H9 (cell line): Measurements from ENCODE around the gene BROX. TPM values are rescaled to one million over a fixed set of nuclear protein-coding genes. Genes with fewer than 3 reads are reported as not detected.

Source experiments
- DNase-seq: peaks from one replicate; pipeline ENCODE4 v3.0.0-alpha.2; 2017
- H2AFZ ChIP-seq: one replicate; pipeline ENCODE4 v1.6.1; 2013; ENCODE audit warnings: mild to moderate bottlenecking, low read length, control low read depth, moderate library complexity
- H2AK5ac ChIP-seq: 2 replicates; pipeline ENCODE4 v1.6.1; 2013; ENCODE audit warnings: low read length, control low read depth, mixed read lengths; ENCODE audit not compliant: insufficient read length
- H2BK120ac ChIP-seq: one replicate; pipeline ENCODE4 v1.6.1; 2013; ENCODE audit warnings: low read depth, mild to moderate bottlenecking, low read length, control low read depth, inconsistent platforms; ENCODE audit not compliant: poor library complexity, severe bottlenecking
- H2BK12ac ChIP-seq: 2 replicates; pipeline ENCODE4 v1.6.1; 2013; ENCODE audit warnings: low read length, control low read depth, mixed read lengths, low read depth; ENCODE audit not compliant: insufficient read length
- H2BK15ac ChIP-seq: 2 replicates; pipeline ENCODE4 v1.6.1; 2013; ENCODE audit warnings: low read depth, low read length, control low read depth
- H2BK20ac ChIP-seq: one replicate; pipeline ENCODE4 v1.6.1; 2013; ENCODE audit warnings: low read depth, mild to moderate bottlenecking, low read length, control low read depth, inconsistent platforms; ENCODE audit not compliant: poor library complexity, severe bottlenecking
- H2BK5ac ChIP-seq: 2 replicates; pipeline ENCODE4 v1.6.1; 2013; ENCODE audit warnings: low read length, control low read depth, mixed read lengths; ENCODE audit not compliant: insufficient read length
- H3K14ac ChIP-seq: 2 replicates; pipeline ENCODE4 v1.6.1; 2013; ENCODE audit warnings: low read length, control low read depth; ENCODE audit not compliant: insufficient read depth
- H3K18ac ChIP-seq: 2 replicates; pipeline ENCODE4 v1.6.1; 2013; ENCODE audit warnings: low read depth, mild to moderate bottlenecking, mixed read lengths, low read length, control low read depth; ENCODE audit not compliant: insufficient read length
- H3K23ac ChIP-seq: 2 replicates; pipeline ENCODE4 v1.6.1; 2013; ENCODE audit warnings: low read length, control low read depth, mixed read lengths, low read depth; ENCODE audit not compliant: insufficient read length
- H3K23me2 ChIP-seq: 2 replicates; pipeline ENCODE4 v1.6.1; 2013; ENCODE audit warnings: low read depth, mild to moderate bottlenecking, mixed read lengths, low read length, control low read depth; ENCODE audit not compliant: insufficient read length, poor library complexity, severe bottlenecking
- H3K27ac ChIP-seq: 2 replicates; pipeline ENCODE4 v1.5.1; 2013; ENCODE audit warnings: low read length, control low read depth, mixed read lengths, low read depth; ENCODE audit not compliant: insufficient read length
- H3K27me3 ChIP-seq: 2 replicates; pipeline ENCODE4 v1.6.1; 2013; ENCODE audit warnings: low read length, control low read depth, inconsistent platforms; ENCODE audit not compliant: insufficient read depth
- H3K4ac ChIP-seq: 2 replicates; pipeline ENCODE4 v1.6.1; 2013; ENCODE audit warnings: low read depth, mild to moderate bottlenecking, control low read depth, inconsistent platforms, low read length, moderate library complexity
- H3K4me1 ChIP-seq: 2 replicates; pipeline ENCODE4 v1.6.1; 2013; ENCODE audit warnings: low read length, control low read depth, inconsistent platforms; ENCODE audit not compliant: insufficient read depth
- H3K4me2 ChIP-seq: 2 replicates; pipeline ENCODE4 v1.6.1; 2013; ENCODE audit warnings: low read length, control low read depth, mixed read lengths; ENCODE audit not compliant: insufficient read length, insufficient read depth
- H3K56ac ChIP-seq: 2 replicates; pipeline ENCODE4 v1.6.1; 2013; ENCODE audit warnings: low read depth, mild to moderate bottlenecking, mixed read lengths, low read length, control low read depth; ENCODE audit not compliant: insufficient read length
- H3K79me1 ChIP-seq: 2 replicates; pipeline ENCODE4 v1.6.1; 2013; ENCODE audit warnings: low read depth, mild to moderate bottlenecking, moderate library complexity, low read length, control low read depth, inconsistent platforms; ENCODE audit not compliant: insufficient read depth, poor library complexity, severe bottlenecking
- H3K79me2 ChIP-seq: 2 replicates; pipeline ENCODE4 v1.6.1; 2013; ENCODE audit warnings: low read length, control low read depth, inconsistent platforms; ENCODE audit not compliant: insufficient read depth
- H3K9ac ChIP-seq: 2 replicates; pipeline ENCODE4 v1.6.1; 2013; ENCODE audit warnings: low read length, control low read depth, mixed read lengths; ENCODE audit not compliant: insufficient read length; ENCODE audit errors: extremely low read depth
- H3K9me3 ChIP-seq: one replicate; pipeline ENCODE4 v1.6.1; 2013; ENCODE audit warnings: low read depth, low read length, inconsistent platforms; ENCODE audit not compliant: control insufficient read depth
- H3T11ph ChIP-seq: one replicate; pipeline ENCODE4 v1.6.1; 2013; ENCODE audit warnings: mild to moderate bottlenecking, low read length, control low read depth, inconsistent platforms
- H4K20me1 ChIP-seq: one replicate; pipeline ENCODE4 v1.6.1; 2013; ENCODE audit not compliant: control insufficient read depth, insufficient read length, insufficient read depth
- H4K5ac ChIP-seq: 2 replicates; pipeline ENCODE4 v1.6.1; 2013; ENCODE audit warnings: low read depth, mild to moderate bottlenecking, mixed read lengths, low read length, control low read depth; ENCODE audit not compliant: insufficient read length
- H4K8ac ChIP-seq: replicated peaks from 2 replicates; pipeline ENCODE4 v1.6.1; 2013; ENCODE audit warnings: low read length, control low read depth, mixed read lengths, low read depth; ENCODE audit not compliant: insufficient read length
- H4K91ac ChIP-seq: 2 replicates; pipeline ENCODE4 v1.6.1; 2013; ENCODE audit warnings: low read depth, mild to moderate bottlenecking, moderate library complexity, mixed read lengths, low read length, control low read depth; ENCODE audit not compliant: insufficient read length
- H3K27ac Mint-ChIP-seq, 3 experiments: 2 replicates in 2 of 3; 3 replicates in 1 of 3; pipeline ENCODE4 v1.8.0; 2020 to 2021; ENCODE audit warnings: mixed read lengths in 3 of 3, mild to moderate bottlenecking in 1 of 3, moderate library complexity in 1 of 3
- H3K27me3 Mint-ChIP-seq: 2 replicates; pipeline ENCODE4 v1.8.0; 2021; ENCODE audit warnings: low read depth, mild to moderate bottlenecking, moderate library complexity, mixed read lengths
- H3K36me3 Mint-ChIP-seq, 3 experiments: 2 replicates in 2 of 3; 3 replicates in 1 of 3; pipeline ENCODE4 v1.8.0; 2020 to 2021; ENCODE audit warnings: low read depth in 3 of 3, mixed read lengths in 3 of 3; ENCODE audit not compliant: insufficient read depth in 1 of 3
- H3K4me1 Mint-ChIP-seq, 2 experiments: 2 replicates each; pipeline ENCODE4 v1.8.0; 2020; ENCODE audit warnings: mixed read lengths in 2 of 2
- H3K4me3 Mint-ChIP-seq, 2 experiments: 2 replicates in 1 of 2; 3 replicates in 1 of 2; pipeline ENCODE4 v1.8.0; 2020 to 2021; ENCODE audit warnings: mild to moderate bottlenecking in 2 of 2, mixed read lengths in 2 of 2, moderate library complexity in 1 of 2
- H3K9me3 Mint-ChIP-seq, 2 experiments: 2 replicates in 1 of 2; 3 replicates in 1 of 2; pipeline ENCODE4 v1.8.0; 2020; ENCODE audit warnings: mild to moderate bottlenecking in 2 of 2, mixed read lengths in 2 of 2, moderate library complexity in 1 of 2
- WGBS: extraction: QIAGEN DNeasy Blood & Tissue Kit; methylation state at CpG from one replicate; pipeline ENCODE4 v1.1.7; 2013; ENCODE audit warnings: missing lambda C conversion rate, low lambda C conversion rate, mixed read lengths; ENCODE audit not compliant: insufficient read length; ENCODE audit errors: extremely low coverage; 5-methylcytosine and 5-hydroxymethylcytosine counted together
- total RNA-seq: library from RNA; stranded (reverse); gene quantifications from 2 replicates; pipeline ENCODE4 v1.2.1, GENCODE V29; 2021
- TF ChIP-seq, protein P1 (sequence below): fragments of 200-600 bp; sonication (generic); conservative IDR thresholded peaks from 3 replicates; pipeline ENCODE4 v1.8.0; 2021; ENCODE audit warnings: antibody characterized with exemption, mild to moderate bottlenecking

Gene BROX
- total RNA-seq, 1 experiment from 2014 or later = 27.8 TPM

DNA sequence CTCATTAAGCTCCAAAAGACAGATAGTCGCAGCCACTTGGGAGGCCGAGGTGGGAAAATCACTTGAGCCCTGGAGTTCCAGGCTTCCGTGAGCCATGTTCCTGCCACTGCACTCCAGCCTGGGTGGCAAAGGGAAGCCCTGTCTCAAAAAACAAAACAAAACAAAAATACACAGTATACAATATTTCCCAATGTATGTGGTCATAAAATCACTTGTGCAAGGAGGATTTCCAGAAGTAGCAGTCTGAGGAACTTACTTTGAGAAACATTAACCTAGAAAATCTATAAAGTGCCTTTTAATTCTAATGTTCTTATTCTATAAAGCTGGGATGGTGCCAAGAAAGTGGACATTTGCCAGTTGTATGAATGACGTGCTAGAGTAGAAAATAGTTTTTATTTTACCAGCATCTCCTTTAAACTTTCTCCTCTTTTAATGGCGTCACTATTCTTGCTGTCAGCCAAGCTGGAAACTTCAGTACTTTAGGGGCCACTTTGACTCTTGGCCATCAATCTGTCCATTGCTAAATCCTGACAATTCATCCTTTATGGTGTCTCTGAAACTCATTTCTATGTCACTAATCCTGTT is 47.2 kb downstream of the BROX start:
- H3K27me3 Mint-ChIP-seq = no peaks in the 10 kb centered on the region
- no peak overlapping the region for H3K18ac ChIP-seq
- no peaks in the 10 kb centered on the region for H3K9me3 ChIP-seq
- no peak overlapping the region for H2BK15ac ChIP-seq
- peaks cover 5 to 9% of the 10 kb centered on the region in 2 experiments for H3K9me3 Mint-ChIP-seq
- no peak overlapping the region for H2AK5ac ChIP-seq
- no peak overlapping the region for H3K9ac ChIP-seq
- no peak overlapping the region for H3K27ac Mint-ChIP-seq
- no peak for DNase-seq
- H3K14ac ChIP-seq = no peak overlapping the region
- no CpG with 5 or more reads among the region's 5 CpGs for WGBS
- H4K20me1 ChIP-seq = no peaks in the 10 kb centered on the region
- H3K23me2 ChIP-seq = no peaks in the 10 kb centered on the region
- H3K36me3 Mint-ChIP-seq = no peaks in the 10 kb centered on the region
- no peak overlapping the region for H3K27ac ChIP-seq
- H4K91ac ChIP-seq = no peak overlapping the region
- no peak overlapping the region for H2BK120ac ChIP-seq
- TF ChIP-seq, protein P1, sequence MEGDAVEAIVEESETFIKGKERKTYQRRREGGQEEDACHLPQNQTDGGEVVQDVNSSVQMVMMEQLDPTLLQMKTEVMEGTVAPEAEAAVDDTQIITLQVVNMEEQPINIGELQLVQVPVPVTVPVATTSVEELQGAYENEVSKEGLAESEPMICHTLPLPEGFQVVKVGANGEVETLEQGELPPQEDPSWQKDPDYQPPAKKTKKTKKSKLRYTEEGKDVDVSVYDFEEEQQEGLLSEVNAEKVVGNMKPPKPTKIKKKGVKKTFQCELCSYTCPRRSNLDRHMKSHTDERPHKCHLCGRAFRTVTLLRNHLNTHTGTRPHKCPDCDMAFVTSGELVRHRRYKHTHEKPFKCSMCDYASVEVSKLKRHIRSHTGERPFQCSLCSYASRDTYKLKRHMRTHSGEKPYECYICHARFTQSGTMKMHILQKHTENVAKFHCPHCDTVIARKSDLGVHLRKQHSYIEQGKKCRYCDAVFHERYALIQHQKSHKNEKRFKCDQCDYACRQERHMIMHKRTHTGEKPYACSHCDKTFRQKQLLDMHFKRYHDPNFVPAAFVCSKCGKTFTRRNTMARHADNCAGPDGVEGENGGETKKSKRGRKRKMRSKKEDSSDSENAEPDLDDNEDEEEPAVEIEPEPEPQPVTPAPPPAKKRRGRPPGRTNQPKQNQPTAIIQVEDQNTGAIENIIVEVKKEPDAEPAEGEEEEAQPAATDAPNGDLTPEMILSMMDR = no peak
- H3K4me1 Mint-ChIP-seq = peaks cover 0 to 7% of the 10 kb centered on the region in 2 experiments; a peak in 1 of 4 replicates
- no peak overlapping the region for H2BK20ac ChIP-seq
- no peak overlapping the region for H4K5ac ChIP-seq
- no peak overlapping the region for H3K56ac ChIP-seq
- no peak overlapping the region for H3K4me3 Mint-ChIP-seq
- H3K4me1 ChIP-seq = no peaks in the 10 kb centered on the region
- no peak overlapping the region for H4K8ac ChIP-seq
- no peak overlapping the region for H2BK5ac ChIP-seq
- H3K27me3 ChIP-seq = no peaks in the 10 kb centered on the region
- H3K79me1 ChIP-seq = no peaks in the 10 kb centered on the region
- no peak overlapping the region for H3K4ac ChIP-seq
- no peak overlapping the region for H2AFZ ChIP-seq
- H3T11ph ChIP-seq = no peak overlapping the region
- H3K23ac ChIP-seq = no peak overlapping the region
- no peaks in the 10 kb centered on the region for H3K79me2 ChIP-seq
- no peak overlapping the region for H2BK12ac ChIP-seq
- no peak overlapping the region for H3K4me2 ChIP-seq
